SK-N-SH (cell line): Measurements from ENCODE around the gene UQCRC1. TPM values are rescaled to one million over a fixed set of nuclear protein-coding genes. Genes with fewer than 3 reads are reported as not detected.

Experiments used
- CTCF ChIA-PET: fragments of 300-600, 350-600 bp; formaldehyde crosslinking; extraction: SDS; loops from one replicate; lab custom pipeline; 2021; lab: Yijun Ruan, JAX
- POLR2A ChIA-PET: fragments of 350-600 bp; sonication (Branson Sonifier 250); formaldehyde crosslinking; extraction: SDS; loops from one replicate; lab custom pipeline; 2020; ENCODE audit warnings: antibody characterized with exemption, inconsistent platforms; lab: Yijun Ruan, JAX
- DNase-seq: peaks from one replicate; pipeline ENCODE4 v3.0.0; 2012
- H2AFZ ChIP-seq: fragments of 200-600 bp; sonication (generic); 2 replicates; pipeline ENCODE4 v1.8.1; 2016; ENCODE audit warnings: antibody characterized with exemption, mild to moderate bottlenecking, low read depth
- H3F3A ChIP-seq: fragments of 200-600 bp; sonication (generic); replicated peaks from 2 replicates; pipeline ENCODE3; 2016; ENCODE audit warnings: antibody characterized with exemption, mild to moderate bottlenecking; ENCODE audit not compliant: insufficient read depth
- H3K27ac ChIP-seq, 2 experiments: fragments of 200-500 bp in 1 of 2; fragments of 200-600 bp in 1 of 2; sonication (Bioruptor generic) in 1 of 2; sonication (generic), shearing (Covaris generic) in 1 of 2; 2 replicates each; pipeline versions ENCODE4 v1.5.1 to v1.6.1; 2014 to 2016; ENCODE audit warnings: low read depth in 2 of 2, inconsistent platforms in 1 of 2, low read length in 1 of 2, mild to moderate bottlenecking in 1 of 2, mixed read lengths in 1 of 2
- H3K27me3 ChIP-seq: fragments of 200-600 bp; sonication (generic), shearing (Covaris generic); 2 replicates; pipeline ENCODE4 v1.6.1; 2016; ENCODE audit warnings: mixed run types; ENCODE audit not compliant: insufficient read depth
- H3K36me3 ChIP-seq, 2 experiments: fragments of 200-500 bp in 1 of 2; fragments of 200-600 bp in 1 of 2; sonication (Bioruptor generic) in 1 of 2; sonication (generic) in 1 of 2; replicated peaks in 1 of 2; 2 replicates each; pipeline versions ENCODE3 to v1.5.1; 2014 to 2016; ENCODE audit warnings: low read length in 1 of 2, mild to moderate bottlenecking in 1 of 2; ENCODE audit not compliant: insufficient read depth in 2 of 2, control insufficient read depth in 1 of 2
- H3K4me1 ChIP-seq, 2 experiments: fragments of 200-500 bp in 1 of 2; fragments of 200-600 bp in 1 of 2; sonication (Bioruptor generic) in 1 of 2; sonication (generic), shearing (Covaris generic) in 1 of 2; 2 replicates each; pipeline versions ENCODE4 v1.5.1 to v1.6.1; 2014 to 2016; ENCODE audit warnings: low read depth in 1 of 2, low read length in 1 of 2, mixed run types in 1 of 2; ENCODE audit not compliant: insufficient read depth in 2 of 2, control insufficient read depth in 1 of 2
- H3K4me2 ChIP-seq: fragments of 200-600 bp; sonication (generic), shearing (Covaris generic); 2 replicates; pipeline ENCODE4 v1.6.1; 2017; ENCODE audit warnings: mixed run types
- H3K4me3 ChIP-seq, 2 experiments: fragments of 200-500 bp in 1 of 2; fragments of 200-600 bp in 1 of 2; sonication (Bioruptor generic) in 1 of 2; sonication (generic), shearing (Covaris generic) in 1 of 2; 2 replicates each; pipeline versions ENCODE4 v1.5.1 to v1.8.1; 2014 to 2016; ENCODE audit warnings: low read depth in 2 of 2, inconsistent platforms in 1 of 2, low read length in 1 of 2, mild to moderate bottlenecking in 1 of 2, mixed read lengths in 1 of 2, moderate library complexity in 1 of 2
- H3K79me2 ChIP-seq: fragments of 200-600 bp; sonication (generic); 2 replicates; pipeline ENCODE4 v1.8.1; 2017; ENCODE audit warnings: mild to moderate bottlenecking; ENCODE audit not compliant: insufficient read depth
- H3K9ac ChIP-seq: fragments of 200-600 bp; sonication (generic); 2 replicates; pipeline ENCODE4 v1.6.1; 2017; ENCODE audit warnings: mixed run types
- H3K9me2 ChIP-seq: fragments of 200-600 bp; sonication (generic); 2 replicates; pipeline ENCODE4 v1.6.1; 2017; ENCODE audit warnings: mixed run types
- H3K9me3 ChIP-seq: fragments of 200-600 bp; sonication (generic); 2 replicates; pipeline ENCODE4 v1.6.1; 2017; ENCODE audit warnings: mixed run types, mild to moderate bottlenecking, moderate library complexity
- H4K20me1 ChIP-seq: fragments of 200-600 bp; sonication (generic); 2 replicates; pipeline ENCODE4 v1.6.1; 2017; ENCODE audit warnings: mild to moderate bottlenecking, mixed run types; ENCODE audit not compliant: insufficient read depth
- CHD2 ChIP-seq: fragments of 150-350 bp; IDR thresholded peaks from 2 replicates; pipeline ENCODE4 v1.6.1; 2018; ENCODE audit warnings: low read length; ENCODE audit not compliant: partially characterized antibody
- ELF1 ChIP-seq: IDR thresholded peaks from 2 replicates; pipeline ENCODE4 v1.4.0; 2012
- EZH2phosphoT487 ChIP-seq: fragments of 200-600 bp; sonication (generic); IDR thresholded peaks from 2 replicates; pipeline ENCODE4 v1.6.1; 2017; ENCODE audit warnings: low read depth, mixed run types, mild to moderate bottlenecking, antibody characterized with exemption, moderate library complexity, borderline replicate concordance
- FOSL2 ChIP-seq: IDR thresholded peaks from 2 replicates; pipeline ENCODE4 v1.4.0; 2012; ENCODE audit warnings: low read depth, mild to moderate bottlenecking, moderate library complexity, borderline replicate concordance
- FOXJ3 ChIP-seq: sonication (generic); formaldehyde crosslinking; IDR thresholded peaks from 2 replicates; pipeline ENCODE4 v1.5.1; 2020; ENCODE audit warnings: mild to moderate bottlenecking, missing genetic modification reagents
- GABPA ChIP-seq: IDR thresholded peaks from 2 replicates; pipeline ENCODE4 v1.4.0; 2012; ENCODE audit warnings: low read depth, mild to moderate bottlenecking
- GATA2 ChIP-seq: sonication (generic); formaldehyde crosslinking; IDR thresholded peaks from 2 replicates; pipeline ENCODE4 v1.5.0; 2020; ENCODE audit warnings: mild to moderate bottlenecking, missing genetic modification reagents
- MEF2A ChIP-seq: IDR thresholded peaks from 2 replicates; pipeline ENCODE4 v1.4.0; 2012; ENCODE audit warnings: low read depth, borderline replicate concordance
- NRF1 ChIP-seq: IDR thresholded peaks from 2 replicates; pipeline ENCODE4 v1.6.1; 2012; ENCODE audit warnings: low read depth, mild to moderate bottlenecking, low read length
- YY1 ChIP-seq: IDR thresholded peaks from 2 replicates; pipeline ENCODE4 v1.4.0; 2012; ENCODE audit warnings: low read depth, mild to moderate bottlenecking
- WGBS: methylation state at CpG from one replicate; pipeline ENCODE4 v1.1.6; 2017; ENCODE audit warnings: low lambda C conversion rate; 5-methylcytosine and 5-hydroxymethylcytosine counted together
- polyA plus RNA-seq, 3 experiments: library from polyadenylated mRNA; depleted of rRNA; stranded (reverse); fragments of >200 nt; gene quantifications; 2 replicates each; pipeline ENCODE4 v1.2.3, GENCODE V29; 2012
- TF ChIP-seq, protein P1 (sequence below): IDR thresholded peaks from 2 replicates; pipeline ENCODE4 v1.6.1; 2012; ENCODE audit warnings: mild to moderate bottlenecking, low read depth, low read length, moderate library complexity
- TF ChIP-seq, protein P2 (sequence below): IDR thresholded peaks from 2 replicates; pipeline ENCODE4; 2012
- TF ChIP-seq, protein P3 (sequence below): IDR thresholded peaks from 2 replicates; pipeline ENCODE4 v1.4.0; 2012; ENCODE audit warnings: low read depth, borderline replicate concordance

The UQCRC1 gene
- polyA plus RNA-seq, 1 of the 3 experiments (the other 2 are of a cell fraction) = 284 TPM

DNA sequence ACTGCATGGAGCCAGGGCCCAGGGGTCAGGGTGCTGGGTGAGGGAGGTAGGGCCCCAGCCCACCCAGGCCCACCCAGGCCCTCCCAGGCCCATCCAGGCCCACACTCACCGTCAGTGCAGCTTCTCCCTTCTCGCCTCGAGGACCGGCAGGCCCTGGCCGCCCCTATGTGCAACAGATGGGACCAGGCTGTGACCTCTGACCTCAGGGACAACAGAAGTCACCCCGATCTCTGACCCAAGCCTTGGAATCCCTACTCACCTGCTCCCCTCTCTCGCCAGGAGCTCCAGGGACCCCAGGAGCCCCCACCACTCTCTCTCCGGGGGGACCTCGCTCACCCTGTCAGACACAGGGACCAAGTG is 43.1 kb downstream of the UQCRC1 start:
- no peaks in the 10 kb centered on the region for H3K27me3 ChIP-seq
- H3K9me3 ChIP-seq = no peaks in the 10 kb centered on the region
- POLR2A ChIA-PET = no interaction called here

DNA sequence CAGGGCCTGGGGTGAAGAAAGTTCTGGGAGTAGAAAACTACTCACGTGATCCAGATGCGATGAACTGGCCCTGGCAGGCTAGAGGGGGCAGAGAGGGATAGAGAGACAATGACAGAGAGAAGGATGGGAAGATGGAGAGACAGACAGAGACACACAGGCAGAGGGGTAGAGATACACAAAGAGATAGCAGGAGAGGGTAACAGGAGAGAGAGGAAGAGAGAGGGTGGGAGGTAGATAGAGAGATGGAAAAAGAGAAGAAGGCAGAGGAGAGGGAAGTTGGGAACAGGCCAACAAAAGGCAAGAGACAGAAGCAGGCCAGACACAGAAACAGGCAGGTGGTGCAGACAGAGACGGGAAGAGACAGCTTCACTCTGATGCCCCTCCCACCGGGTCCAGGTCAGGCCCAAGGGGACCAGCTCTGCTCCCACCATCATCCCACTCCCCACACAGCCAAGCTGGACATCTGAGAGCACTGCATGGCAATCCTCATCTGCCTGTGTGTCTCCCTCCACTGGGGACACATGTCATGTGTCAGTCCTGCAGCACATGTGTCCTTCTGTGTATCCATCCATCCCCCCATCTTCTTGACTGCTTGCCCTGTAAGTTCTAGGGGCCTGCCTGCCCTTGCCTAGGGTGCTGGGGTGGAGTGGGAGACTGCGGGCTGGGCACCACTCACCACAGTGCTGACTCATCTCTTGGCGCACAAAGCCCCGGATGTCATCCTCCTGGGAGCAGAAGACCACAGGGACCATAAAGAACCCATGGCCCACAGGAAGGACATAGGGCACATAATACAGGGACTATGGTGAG is 43.6 kb downstream of the UQCRC1 start:
- ChIA-PET POLR2A (no interaction called here), CTCF (interaction anchor here (0.6 to 1.4 kb wide), 4 partner anchors 10 to 130 kb away, joined by 3 to 4 read pairs (median 4); partner anchors contain the start of gene UQCRC1)
- 50% methylated on average over 7 of the region's 7 CpGs for WGBS
- no peaks in the 10 kb centered on the region for H3K9me2 ChIP-seq
- H3K27ac ChIP-seq = peak overlapping the region; percentile 67 to 93; a peak in 3 of 4 replicates
- H3K9me3 ChIP-seq = no peaks in the 10 kb centered on the region
- H3F3A ChIP-seq = peaks cover 22% of the 10 kb centered on the region
- H3K36me3 ChIP-seq = no peaks in the 10 kb centered on the region
- H3K4me1 ChIP-seq = peaks cover 39 to 56% of the 10 kb centered on the region in 2 experiments; a peak in 3 of 4 replicates
- no peaks in the 10 kb centered on the region for H4K20me1 ChIP-seq
- no peak for DNase-seq
- no peak overlapping the region; the same call in 1 of the 2 replicates for H3K4me2 ChIP-seq
- H3K79me2 ChIP-seq = no peaks in the 10 kb centered on the region
- H3K4me3 ChIP-seq = no peak overlapping the region
- no peak overlapping the region for H3K9ac ChIP-seq
- H3K27me3 ChIP-seq = no peaks in the 10 kb centered on the region
- H2AFZ ChIP-seq = 0 out of 2 replicates have a peak overlapping the region, but pooled peaks have one; percentile 21
- TF ChIP-seq, protein P1, sequence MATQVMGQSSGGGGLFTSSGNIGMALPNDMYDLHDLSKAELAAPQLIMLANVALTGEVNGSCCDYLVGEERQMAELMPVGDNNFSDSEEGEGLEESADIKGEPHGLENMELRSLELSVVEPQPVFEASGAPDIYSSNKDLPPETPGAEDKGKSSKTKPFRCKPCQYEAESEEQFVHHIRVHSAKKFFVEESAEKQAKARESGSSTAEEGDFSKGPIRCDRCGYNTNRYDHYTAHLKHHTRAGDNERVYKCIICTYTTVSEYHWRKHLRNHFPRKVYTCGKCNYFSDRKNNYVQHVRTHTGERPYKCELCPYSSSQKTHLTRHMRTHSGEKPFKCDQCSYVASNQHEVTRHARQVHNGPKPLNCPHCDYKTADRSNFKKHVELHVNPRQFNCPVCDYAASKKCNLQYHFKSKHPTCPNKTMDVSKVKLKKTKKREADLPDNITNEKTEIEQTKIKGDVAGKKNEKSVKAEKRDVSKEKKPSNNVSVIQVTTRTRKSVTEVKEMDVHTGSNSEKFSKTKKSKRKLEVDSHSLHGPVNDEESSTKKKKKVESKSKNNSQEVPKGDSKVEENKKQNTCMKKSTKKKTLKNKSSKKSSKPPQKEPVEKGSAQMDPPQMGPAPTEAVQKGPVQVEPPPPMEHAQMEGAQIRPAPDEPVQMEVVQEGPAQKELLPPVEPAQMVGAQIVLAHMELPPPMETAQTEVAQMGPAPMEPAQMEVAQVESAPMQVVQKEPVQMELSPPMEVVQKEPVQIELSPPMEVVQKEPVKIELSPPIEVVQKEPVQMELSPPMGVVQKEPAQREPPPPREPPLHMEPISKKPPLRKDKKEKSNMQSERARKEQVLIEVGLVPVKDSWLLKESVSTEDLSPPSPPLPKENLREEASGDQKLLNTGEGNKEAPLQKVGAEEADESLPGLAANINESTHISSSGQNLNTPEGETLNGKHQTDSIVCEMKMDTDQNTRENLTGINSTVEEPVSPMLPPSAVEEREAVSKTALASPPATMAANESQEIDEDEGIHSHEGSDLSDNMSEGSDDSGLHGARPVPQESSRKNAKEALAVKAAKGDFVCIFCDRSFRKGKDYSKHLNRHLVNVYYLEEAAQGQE = no peak
- no peak for TF ChIP-seq GATA2 (CRISPR knock-in tag)
- TF ChIP-seq YY1 = no peak
- no peak for TF ChIP-seq ELF1
- no peak for TF ChIP-seq NRF1
- TF ChIP-seq FOXJ3 (CRISPR knock-in tag) = no peak
- no peak for TF ChIP-seq EZH2phosphoT487
- TF ChIP-seq FOSL2 = peak; percentile 75; the same call in 1 of the 2 replicates
- TF ChIP-seq, protein P2, sequence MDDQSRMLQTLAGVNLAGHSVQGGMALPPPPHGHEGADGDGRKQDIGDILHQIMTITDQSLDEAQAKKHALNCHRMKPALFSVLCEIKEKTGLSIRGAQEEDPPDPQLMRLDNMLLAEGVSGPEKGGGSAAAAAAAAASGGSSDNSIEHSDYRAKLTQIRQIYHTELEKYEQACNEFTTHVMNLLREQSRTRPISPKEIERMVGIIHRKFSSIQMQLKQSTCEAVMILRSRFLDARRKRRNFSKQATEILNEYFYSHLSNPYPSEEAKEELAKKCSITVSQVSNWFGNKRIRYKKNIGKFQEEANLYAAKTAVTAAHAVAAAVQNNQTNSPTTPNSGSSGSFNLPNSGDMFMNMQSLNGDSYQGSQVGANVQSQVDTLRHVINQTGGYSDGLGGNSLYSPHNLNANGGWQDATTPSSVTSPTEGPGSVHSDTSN = no peak
- no peak for TF ChIP-seq MEF2A
- TF ChIP-seq GABPA = no peak
- TF ChIP-seq CHD2 = no peak

More for the DNA sequence above, 43.1 kb downstream of the UQCRC1 start:
- Histone ChIP-seq H3K36me3 (no peaks in the 10 kb centered on the region), H3K27ac (peak overlapping the region; percentile 67 to 93; a peak in 3 of 4 replicates), H3K4me1 (peaks cover 33 to 50% of the 10 kb centered on the region in 2 experiments; a peak in 3 of 4 replicates), H4K20me1 (no peaks in the 10 kb centered on the region), H3F3A (peaks cover 20% of the 10 kb centered on the region), H3K4me3 (no peak overlapping the region), H3K79me2 (no peaks in the 10 kb centered on the region), H3K9me2 (no peaks in the 10 kb centered on the region), H3K4me2 (no peak overlapping the region; the same call in 1 of the 2 replicates), H3K9ac (no peak overlapping the region)
- WGBS = 100% methylated on average over 2 of the region's 9 CpGs
- CTCF ChIA-PET = interaction anchor here (1.0 to 1.4 kb wide), 3 partner anchors 17 to 130 kb away, joined by 3 to 4 read pairs (median 4); partner anchors contain the start of gene UQCRC1
- no peak for DNase-seq
- TF ChIP-seq, protein P2 = no peak
- TF ChIP-seq, protein P3, sequence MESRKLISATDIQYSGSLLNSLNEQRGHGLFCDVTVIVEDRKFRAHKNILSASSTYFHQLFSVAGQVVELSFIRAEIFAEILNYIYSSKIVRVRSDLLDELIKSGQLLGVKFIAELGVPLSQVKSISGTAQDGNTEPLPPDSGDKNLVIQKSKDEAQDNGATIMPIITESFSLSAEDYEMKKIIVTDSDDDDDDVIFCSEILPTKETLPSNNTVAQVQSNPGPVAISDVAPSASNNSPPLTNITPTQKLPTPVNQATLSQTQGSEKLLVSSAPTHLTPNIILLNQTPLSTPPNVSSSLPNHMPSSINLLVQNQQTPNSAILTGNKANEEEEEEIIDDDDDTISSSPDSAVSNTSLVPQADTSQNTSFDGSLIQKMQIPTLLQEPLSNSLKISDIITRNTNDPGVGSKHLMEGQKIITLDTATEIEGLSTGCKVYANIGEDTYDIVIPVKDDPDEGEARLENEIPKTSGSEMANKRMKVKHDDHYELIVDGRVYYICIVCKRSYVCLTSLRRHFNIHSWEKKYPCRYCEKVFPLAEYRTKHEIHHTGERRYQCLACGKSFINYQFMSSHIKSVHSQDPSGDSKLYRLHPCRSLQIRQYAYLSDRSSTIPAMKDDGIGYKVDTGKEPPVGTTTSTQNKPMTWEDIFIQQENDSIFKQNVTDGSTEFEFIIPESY = no peak
- TF ChIP-seq, all 33 proteins: peak for 0
- H2AFZ ChIP-seq = no peak overlapping the region
